ENCODE measurements around the gene PACRG.
"Not testable (repeated sequence)": the region's sequence is repeated elsewhere in the genome, so short reads cannot be mapped to it uniquely, and the experiment has no call there.

Gene PACRG

GRCh38 chr6:162727322-162728182 lies at the start of gene PACRG, which contains the start of gene PRKN:
Gene PACRG, plus strand, starts transcription at chr6:162727974.
Gene PRKN, minus strand, starts transcription at chr6:162727766.
- DNase-seq (ENCODE audit: low spot score), result peak; percentile 96

GRCh38 chr6:162678896-162679295 lies 48.9 kb upstream of the PACRG start:
- not testable (repeated sequence) for DNase-seq (ENCODE audit: low spot score)

- no peak for DNase-seq (ENCODE audit: low spot score)
Observed at GRCh38 chr6:162679681-162680080, 48.1 kb upstream of the PACRG start.

GRCh38 chr6:162680367-162680766 lies 47.4 kb upstream of the PACRG start:
- no peak for DNase-seq (ENCODE audit: low spot score)

- DNase-seq (ENCODE audit: low spot score), result no peak
Observed at GRCh38 chr6:162680871-162681270, 46.9 kb upstream of the PACRG start.

GRCh38 chr6:162681447-162681846 lies 46.3 kb upstream of the PACRG start:
- DNase-seq (ENCODE audit: low spot score), result no peak

GRCh38 chr6:162683135-162683534 lies 44.6 kb upstream of the PACRG start:
- DNase-seq (ENCODE audit: low spot score), result no peak

GRCh38 chr6:162684052-162684451 lies 43.7 kb upstream of the PACRG start:
- DNase-seq (ENCODE audit: low spot score), result no peak

- DNase-seq (ENCODE audit: low spot score), result no peak
Observed at GRCh38 chr6:162684961-162685360, 42.8 kb upstream of the PACRG start.

GRCh38 chr6:162685586-162685985 lies 42.2 kb upstream of the PACRG start:
- no peak for DNase-seq (ENCODE audit: low spot score)

- DNase-seq (ENCODE audit: low spot score), result no peak
Observed at GRCh38 chr6:162688751-162689345, 38.9 kb upstream of the PACRG start.

- DNase-seq (ENCODE audit: low spot score), result no peak
Observed at GRCh38 chr6:162690158-162690557, 37.6 kb upstream of the PACRG start.

- DNase-seq (ENCODE audit: low spot score), result no peak
Observed at GRCh38 chr6:162697872-162698403, 29.8 kb upstream of the PACRG start.

GRCh38 chr6:162698440-162698839 lies 29.3 kb upstream of the PACRG start:
- no peak for DNase-seq (ENCODE audit: low spot score)

- DNase-seq (ENCODE audit: low spot score), result no peak
Observed at GRCh38 chr6:162699961-162700360, 27.8 kb upstream of the PACRG start.

- no peak for DNase-seq (ENCODE audit: low spot score)
Observed at GRCh38 chr6:162700966-162701365, 26.8 kb upstream of the PACRG start.

GRCh38 chr6:162701551-162701950 lies 26.2 kb upstream of the PACRG start:
- no peak for DNase-seq (ENCODE audit: low spot score)

- DNase-seq (ENCODE audit: low spot score), result no peak
Observed at GRCh38 chr6:162702446-162702845, 25.3 kb upstream of the PACRG start.

GRCh38 chr6:162704001-162704400 lies 23.8 kb upstream of the PACRG start:
- no peak for DNase-seq (ENCODE audit: low spot score)

- DNase-seq (ENCODE audit: low spot score), result no peak
Observed at GRCh38 chr6:162705736-162706135, 22.0 kb upstream of the PACRG start.

GRCh38 chr6:162706232-162706631 lies 21.5 kb upstream of the PACRG start:
- no peak for DNase-seq (ENCODE audit: low spot score)

GRCh38 chr6:162708971-162709370 lies 18.8 kb upstream of the PACRG start:
- DNase-seq (ENCODE audit: low spot score), result no peak

- no peak for DNase-seq (ENCODE audit: low spot score)
Observed at GRCh38 chr6:162709431-162709830, 18.3 kb upstream of the PACRG start.

All from RKO (cell line).